Neural cell (in vitro differentiated cells): Measurements from ENCODE around the gene CCR6.

ENCODE experiments used
- EP300 ChIP-seq: fragments of 450-650 bp; conservative IDR thresholded peaks from 2 replicates; pipeline ENCODE4 v1.6.1; 2014; ENCODE audit warnings: antibody characterized with exemption, mild to moderate bottlenecking, moderate library complexity; ENCODE audit not compliant: poor library complexity, severe bottlenecking
- EZH2 ChIP-seq: fragments of 200-600, 300-800 bp; shearing (Covaris generic), sonication (generic); IDR thresholded peaks from 2 replicates; pipeline ENCODE4 v1.6.1; 2014; ENCODE audit warnings: antibody characterized with exemption, low read length, borderline replicate concordance, mild to moderate bottlenecking; ENCODE audit not compliant: insufficient read depth, poor library complexity, severe bottlenecking
- SMC3 ChIP-seq: fragments of 450-650 bp; conservative IDR thresholded peaks from 2 replicates; pipeline ENCODE4 v1.6.1; 2014; ENCODE audit warnings: antibody characterized with exemption, mild to moderate bottlenecking, moderate library complexity; ENCODE audit not compliant: poor library complexity
- TF ChIP-seq, protein P1 (sequence below): fragments of 450-650 bp; IDR thresholded peaks from 2 replicates; pipeline ENCODE4 v1.5.1; 2014; ENCODE audit warnings: antibody characterized with exemption, mild to moderate bottlenecking, moderate library complexity; ENCODE audit not compliant: poor library complexity, severe bottlenecking
- TF ChIP-seq, protein P2 (sequence below): IDR thresholded peaks from 2 replicates; pipeline ENCODE4 v1.6.1; 2012; ENCODE audit warnings: borderline replicate concordance

DNA sequence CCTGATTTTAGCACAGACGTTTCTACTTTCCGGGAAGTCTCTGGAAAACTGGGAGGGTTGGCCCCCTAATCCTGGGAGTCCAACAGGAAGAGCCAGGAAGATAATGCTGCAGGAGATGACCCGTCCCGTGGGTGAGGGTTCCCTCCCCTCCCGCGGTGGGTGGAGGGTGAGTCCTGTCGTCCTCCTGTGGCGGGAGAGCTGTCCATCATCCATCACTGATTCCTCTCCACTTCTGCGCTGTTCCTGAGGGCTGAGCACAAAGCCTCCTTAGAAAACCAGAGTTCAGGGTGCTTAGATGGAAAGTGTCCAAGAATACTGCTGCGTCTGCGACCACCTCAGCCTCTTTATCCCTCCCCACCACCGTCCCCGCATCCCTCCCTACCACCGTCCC lies 6.1 kb upstream of the CCR6 start:
- TF ChIP-seq, protein P1, sequence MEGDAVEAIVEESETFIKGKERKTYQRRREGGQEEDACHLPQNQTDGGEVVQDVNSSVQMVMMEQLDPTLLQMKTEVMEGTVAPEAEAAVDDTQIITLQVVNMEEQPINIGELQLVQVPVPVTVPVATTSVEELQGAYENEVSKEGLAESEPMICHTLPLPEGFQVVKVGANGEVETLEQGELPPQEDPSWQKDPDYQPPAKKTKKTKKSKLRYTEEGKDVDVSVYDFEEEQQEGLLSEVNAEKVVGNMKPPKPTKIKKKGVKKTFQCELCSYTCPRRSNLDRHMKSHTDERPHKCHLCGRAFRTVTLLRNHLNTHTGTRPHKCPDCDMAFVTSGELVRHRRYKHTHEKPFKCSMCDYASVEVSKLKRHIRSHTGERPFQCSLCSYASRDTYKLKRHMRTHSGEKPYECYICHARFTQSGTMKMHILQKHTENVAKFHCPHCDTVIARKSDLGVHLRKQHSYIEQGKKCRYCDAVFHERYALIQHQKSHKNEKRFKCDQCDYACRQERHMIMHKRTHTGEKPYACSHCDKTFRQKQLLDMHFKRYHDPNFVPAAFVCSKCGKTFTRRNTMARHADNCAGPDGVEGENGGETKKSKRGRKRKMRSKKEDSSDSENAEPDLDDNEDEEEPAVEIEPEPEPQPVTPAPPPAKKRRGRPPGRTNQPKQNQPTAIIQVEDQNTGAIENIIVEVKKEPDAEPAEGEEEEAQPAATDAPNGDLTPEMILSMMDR: no peak
- TF ChIP-seq, protein P2, sequence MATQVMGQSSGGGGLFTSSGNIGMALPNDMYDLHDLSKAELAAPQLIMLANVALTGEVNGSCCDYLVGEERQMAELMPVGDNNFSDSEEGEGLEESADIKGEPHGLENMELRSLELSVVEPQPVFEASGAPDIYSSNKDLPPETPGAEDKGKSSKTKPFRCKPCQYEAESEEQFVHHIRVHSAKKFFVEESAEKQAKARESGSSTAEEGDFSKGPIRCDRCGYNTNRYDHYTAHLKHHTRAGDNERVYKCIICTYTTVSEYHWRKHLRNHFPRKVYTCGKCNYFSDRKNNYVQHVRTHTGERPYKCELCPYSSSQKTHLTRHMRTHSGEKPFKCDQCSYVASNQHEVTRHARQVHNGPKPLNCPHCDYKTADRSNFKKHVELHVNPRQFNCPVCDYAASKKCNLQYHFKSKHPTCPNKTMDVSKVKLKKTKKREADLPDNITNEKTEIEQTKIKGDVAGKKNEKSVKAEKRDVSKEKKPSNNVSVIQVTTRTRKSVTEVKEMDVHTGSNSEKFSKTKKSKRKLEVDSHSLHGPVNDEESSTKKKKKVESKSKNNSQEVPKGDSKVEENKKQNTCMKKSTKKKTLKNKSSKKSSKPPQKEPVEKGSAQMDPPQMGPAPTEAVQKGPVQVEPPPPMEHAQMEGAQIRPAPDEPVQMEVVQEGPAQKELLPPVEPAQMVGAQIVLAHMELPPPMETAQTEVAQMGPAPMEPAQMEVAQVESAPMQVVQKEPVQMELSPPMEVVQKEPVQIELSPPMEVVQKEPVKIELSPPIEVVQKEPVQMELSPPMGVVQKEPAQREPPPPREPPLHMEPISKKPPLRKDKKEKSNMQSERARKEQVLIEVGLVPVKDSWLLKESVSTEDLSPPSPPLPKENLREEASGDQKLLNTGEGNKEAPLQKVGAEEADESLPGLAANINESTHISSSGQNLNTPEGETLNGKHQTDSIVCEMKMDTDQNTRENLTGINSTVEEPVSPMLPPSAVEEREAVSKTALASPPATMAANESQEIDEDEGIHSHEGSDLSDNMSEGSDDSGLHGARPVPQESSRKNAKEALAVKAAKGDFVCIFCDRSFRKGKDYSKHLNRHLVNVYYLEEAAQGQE: no peak
- no peak for TF ChIP-seq EP300
- no peak for TF ChIP-seq SMC3
- no peak for TF ChIP-seq EZH2
